Loucy (cell line): ENCODE measurements around the gene TMEM163.

Experiments used
- H2AFZ ChIP-seq: fragments of 200-600 bp; sonication (generic); 2 replicates; pipeline ENCODE4 v1.6.0; 2016; ENCODE audit warnings: antibody characterized with exemption, mild to moderate bottlenecking, low read length, moderate library complexity
- H3F3A ChIP-seq: fragments of 200-600 bp; 2 replicates; pipeline ENCODE4 v1.6.0; 2016; ENCODE audit warnings: antibody characterized with exemption, low read depth, mild to moderate bottlenecking
- H3K27me3 ChIP-seq: fragments of 200-600 bp; sonication (generic); 2 replicates; pipeline ENCODE4 v1.6.1; 2014; ENCODE audit warnings: low read length, mild to moderate bottlenecking; ENCODE audit not compliant: insufficient read depth, poor library complexity, severe bottlenecking
- H3K36me3 ChIP-seq: fragments of 200-600 bp; sonication (generic); 2 replicates; pipeline ENCODE4 v1.6.1; 2016; ENCODE audit warnings: low read length; ENCODE audit not compliant: insufficient read depth
- H3K4me1 ChIP-seq: fragments of 200-600 bp; sonication (generic); 2 replicates; pipeline ENCODE4 v1.5.1; 2014; ENCODE audit warnings: low read length, mild to moderate bottlenecking; ENCODE audit not compliant: insufficient read depth, poor library complexity, severe bottlenecking
- H3K4me2 ChIP-seq: fragments of 200-600 bp; sonication (generic); 2 replicates; pipeline ENCODE4 v1.6.0; 2014; ENCODE audit warnings: antibody characterized with exemption, low read length, low read depth, mild to moderate bottlenecking; ENCODE audit not compliant: poor library complexity, severe bottlenecking
- H3K4me3 ChIP-seq: fragments of 200-600 bp; sonication (generic); 2 replicates; pipeline ENCODE4 v1.5.1; 2014; ENCODE audit warnings: low read length, mild to moderate bottlenecking, mixed read lengths; ENCODE audit not compliant: poor library complexity, severe bottlenecking
- H3K79me2 ChIP-seq: fragments of 200-600 bp; sonication (generic); 2 replicates; pipeline ENCODE4 v1.6.1; 2014; ENCODE audit warnings: low read length; ENCODE audit not compliant: insufficient read depth
- H3K9ac ChIP-seq: fragments of 200-600 bp; sonication (generic); 2 replicates; pipeline ENCODE4 v1.6.0; 2014; ENCODE audit warnings: mild to moderate bottlenecking, low read depth, low read length, moderate library complexity; ENCODE audit not compliant: poor library complexity, severe bottlenecking
- H3K9me2 ChIP-seq: fragments of 200-600 bp; sonication (generic); replicated peaks from 2 replicates; pipeline ENCODE4 v1.6.1; 2016; ENCODE audit warnings: low read depth, low read length, mixed read lengths
- H3K9me3 ChIP-seq: fragments of 200-600 bp; sonication (generic); 2 replicates; pipeline ENCODE4 v1.6.1; 2014; ENCODE audit warnings: mild to moderate bottlenecking, antibody characterized with exemption, low read length, low read depth; ENCODE audit not compliant: insufficient read depth
- H4K20me1 ChIP-seq: fragments of 200-600 bp; sonication (generic); 2 replicates; pipeline ENCODE4 v1.6.0; 2014; ENCODE audit warnings: antibody characterized with exemption, low read length, mild to moderate bottlenecking; ENCODE audit not compliant: insufficient read depth, poor library complexity, severe bottlenecking
- EZH2phosphoT487 ChIP-seq: fragments of 200-600 bp; IDR thresholded peaks from 2 replicates; pipeline ENCODE4 v1.6.1; 2018; ENCODE audit warnings: antibody characterized with exemption, mild to moderate bottlenecking, moderate library complexity, borderline replicate concordance
- TF ChIP-seq, protein P1 (sequence below): fragments of 200-600 bp; sonication (generic); conservative IDR thresholded peaks from 2 replicates; pipeline ENCODE4 v1.5.1; 2014; ENCODE audit warnings: mild to moderate bottlenecking, antibody characterized with exemption, low read length

Gene TMEM163

DNA sequence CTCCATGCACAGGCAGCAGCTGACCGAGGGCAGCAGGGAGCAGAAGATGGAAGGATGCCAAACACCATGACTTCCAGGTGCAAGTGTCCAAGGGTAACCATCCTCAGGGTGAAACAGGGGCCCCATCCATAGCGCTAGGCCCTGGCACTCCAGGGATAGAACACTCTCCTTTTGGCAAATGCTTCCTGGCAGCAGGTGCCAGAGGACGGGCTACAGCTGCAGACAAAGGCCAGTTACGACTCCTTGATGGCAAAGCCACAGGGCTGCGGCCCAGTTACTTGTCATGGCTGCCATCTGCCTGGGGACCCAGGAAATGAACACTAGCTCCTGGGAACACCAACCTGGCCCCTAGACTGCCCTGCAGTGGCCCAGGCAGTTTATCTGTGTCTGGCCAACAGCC, 178.8 kb downstream of the TMEM163 start:
- no peaks in the 10 kb centered on the region for H3K27me3 ChIP-seq
- no peak overlapping the region for H2AFZ ChIP-seq
- H3K9me3 ChIP-seq: no peaks in the 10 kb centered on the region
- TF ChIP-seq EZH2phosphoT487: no peak
- TF ChIP-seq, protein P1, sequence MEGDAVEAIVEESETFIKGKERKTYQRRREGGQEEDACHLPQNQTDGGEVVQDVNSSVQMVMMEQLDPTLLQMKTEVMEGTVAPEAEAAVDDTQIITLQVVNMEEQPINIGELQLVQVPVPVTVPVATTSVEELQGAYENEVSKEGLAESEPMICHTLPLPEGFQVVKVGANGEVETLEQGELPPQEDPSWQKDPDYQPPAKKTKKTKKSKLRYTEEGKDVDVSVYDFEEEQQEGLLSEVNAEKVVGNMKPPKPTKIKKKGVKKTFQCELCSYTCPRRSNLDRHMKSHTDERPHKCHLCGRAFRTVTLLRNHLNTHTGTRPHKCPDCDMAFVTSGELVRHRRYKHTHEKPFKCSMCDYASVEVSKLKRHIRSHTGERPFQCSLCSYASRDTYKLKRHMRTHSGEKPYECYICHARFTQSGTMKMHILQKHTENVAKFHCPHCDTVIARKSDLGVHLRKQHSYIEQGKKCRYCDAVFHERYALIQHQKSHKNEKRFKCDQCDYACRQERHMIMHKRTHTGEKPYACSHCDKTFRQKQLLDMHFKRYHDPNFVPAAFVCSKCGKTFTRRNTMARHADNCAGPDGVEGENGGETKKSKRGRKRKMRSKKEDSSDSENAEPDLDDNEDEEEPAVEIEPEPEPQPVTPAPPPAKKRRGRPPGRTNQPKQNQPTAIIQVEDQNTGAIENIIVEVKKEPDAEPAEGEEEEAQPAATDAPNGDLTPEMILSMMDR: no peak
- H4K20me1 ChIP-seq: no peaks in the 10 kb centered on the region
- H3K9ac ChIP-seq: no peak overlapping the region
- H3K36me3 ChIP-seq: no peaks in the 10 kb centered on the region
- no peak overlapping the region for H3K4me2 ChIP-seq
- H3F3A ChIP-seq: no peaks in the 10 kb centered on the region
- no peaks in the 10 kb centered on the region for H3K4me1 ChIP-seq
- no peak overlapping the region for H3K4me3 ChIP-seq
- H3K79me2 ChIP-seq: no peaks in the 10 kb centered on the region
- H3K9me2 ChIP-seq: no peaks in the 10 kb centered on the region

DNA sequence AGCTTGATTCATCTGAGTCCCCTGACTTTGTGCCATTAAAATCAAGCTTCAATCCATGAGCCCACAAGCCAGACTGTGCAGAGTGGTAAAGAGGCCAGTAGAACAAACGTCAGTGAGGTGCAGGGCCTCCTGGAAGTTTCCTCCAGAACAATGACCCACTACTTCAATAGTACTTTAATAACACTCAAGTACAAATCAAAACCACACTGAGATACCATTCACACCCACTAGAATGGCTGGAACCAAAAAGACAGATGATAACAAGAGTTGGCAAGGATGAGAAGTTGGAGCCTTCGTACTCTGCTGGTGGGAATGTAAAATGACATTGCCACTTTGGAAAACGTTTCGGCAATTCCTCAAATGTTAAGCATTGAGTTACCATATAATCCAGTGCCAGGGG, 181.1 kb downstream of the TMEM163 start:
- Histone ChIP-seq H2AFZ (no peak overlapping the region), H3K36me3 (no peaks in the 10 kb centered on the region), H4K20me1 (no peaks in the 10 kb centered on the region), H3K9me3 (no peaks in the 10 kb centered on the region), H3K27me3 (no peaks in the 10 kb centered on the region), H3K4me3 (no peak overlapping the region), H3F3A (no peaks in the 10 kb centered on the region), H3K9me2 (no peaks in the 10 kb centered on the region), H3K4me1 (no peaks in the 10 kb centered on the region), H3K79me2 (no peaks in the 10 kb centered on the region), H3K4me2 (no peak overlapping the region), H3K9ac (no peak overlapping the region)
- TF ChIP-seq, protein P1: no peak
- no peak for TF ChIP-seq EZH2phosphoT487

DNA sequence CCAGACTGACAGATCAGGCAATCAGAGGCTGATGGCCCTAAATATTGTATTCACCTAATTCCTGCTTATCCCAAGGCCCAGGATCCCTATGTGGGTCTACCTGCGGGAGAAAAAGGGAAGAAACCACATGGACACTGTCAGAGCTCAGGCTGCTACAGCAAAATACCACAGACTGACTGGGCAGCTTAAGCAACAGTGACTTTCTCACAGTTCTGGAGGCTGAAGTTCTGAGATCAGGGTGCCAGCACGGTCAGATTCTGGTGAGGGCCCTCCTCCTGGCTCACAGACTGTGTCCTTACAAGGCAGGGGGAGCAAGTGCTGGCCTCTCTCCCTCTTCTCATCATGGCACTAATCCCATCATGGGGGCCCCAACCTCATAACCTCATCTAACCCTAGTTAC, 181.7 kb downstream of the TMEM163 start:
- Histone ChIP-seq H3K9me2 (no peaks in the 10 kb centered on the region), H4K20me1 (no peaks in the 10 kb centered on the region), H3K79me2 (no peaks in the 10 kb centered on the region), H2AFZ (no peak overlapping the region), H3K4me3 (no peak overlapping the region), H3K4me1 (no peaks in the 10 kb centered on the region), H3K36me3 (no peaks in the 10 kb centered on the region), H3F3A (no peaks in the 10 kb centered on the region), H3K27me3 (no peaks in the 10 kb centered on the region), H3K9ac (no peak overlapping the region), H3K4me2 (no peak overlapping the region), H3K9me3 (no peaks in the 10 kb centered on the region)
- TF ChIP-seq, protein P1: no peak
- TF ChIP-seq EZH2phosphoT487: no peak
